HG02610 (cell line): ENCODE results near the gene PRAMEF1.
"Not testable (repeated sequence)": the region's sequence is repeated elsewhere in the genome, so short reads cannot be mapped to it uniquely, and the experiment has no call there.

ENCODE experiments used
- ATAC-seq: cut with Tn5 transposase; IDR thresholded peaks from one replicate; pipeline ENCODE4 v1.9.1; 2021; ENCODE audit warnings: mild to moderate bottlenecking, moderate library complexity; ENCODE audit not compliant: unreplicated experiment

The PRAMEF1 gene

GRCh38 chr1:12791097-12791496 is at the start of gene PRAMEF1:
Gene PRAMEF1 (plus strand): TSS chr1:12791397. CDS start chr1:12793228, 1,831 bp downstream.
- not testable (repeated sequence) for ATAC-seq

- no peak for ATAC-seq
Observed at GRCh38 chr1:12741946-12742345, 49.3 kb upstream of the PRAMEF1 start.

- no peak for ATAC-seq
Observed at GRCh38 chr1:12745126-12745991, 45.8 kb upstream of the PRAMEF1 start.

GRCh38 chr1:12745992-12746323 is 45.2 kb upstream of the PRAMEF1 start, which contains the start of gene CFAP107:
Gene CFAP107 (plus strand): TSS chr1:12746200. CDS start chr1:12746431, 231 bp downstream.
- ATAC-seq = no peak

- ATAC-seq = no peak
Observed at GRCh38 chr1:12748778-12749355, 42.3 kb upstream of the PRAMEF1 start.

- no peak for ATAC-seq
Observed at GRCh38 chr1:12754738-12755137, 36.5 kb upstream of the PRAMEF1 start.

GRCh38 chr1:12756273-12756672 is 34.9 kb upstream of the PRAMEF1 start:
- ATAC-seq = no peak

- no peak for ATAC-seq
Observed at GRCh38 chr1:12756768-12757413, 34.3 kb upstream of the PRAMEF1 start.

GRCh38 chr1:12757836-12758235 is 33.4 kb upstream of the PRAMEF1 start:
- no peak for ATAC-seq

GRCh38 chr1:12760256-12760795 is 30.9 kb upstream of the PRAMEF1 start:
- ATAC-seq = no peak

GRCh38 chr1:12761781-12762180 is 29.4 kb upstream of the PRAMEF1 start:
- no peak for ATAC-seq

- no peak for ATAC-seq
Observed at GRCh38 chr1:12762766-12763165, 28.4 kb upstream of the PRAMEF1 start.

GRCh38 chr1:12763479-12763878 is 27.7 kb upstream of the PRAMEF1 start:
- ATAC-seq = no peak

GRCh38 chr1:12764016-12764415 is 27.2 kb upstream of the PRAMEF1 start:
- no peak for ATAC-seq

- no peak for ATAC-seq
Observed at GRCh38 chr1:12769031-12769430, 22.2 kb upstream of the PRAMEF1 start.

GRCh38 chr1:12769976-12770505 is 21.2 kb upstream of the PRAMEF1 start:
- ATAC-seq = no peak

GRCh38 chr1:12770620-12771019 is 20.6 kb upstream of the PRAMEF1 start:
- ATAC-seq = no peak

- ATAC-seq = no peak
Observed at GRCh38 chr1:12771186-12771585, 20.0 kb upstream of the PRAMEF1 start.

- no peak for ATAC-seq
Observed at GRCh38 chr1:12772520-12772919, 18.7 kb upstream of the PRAMEF1 start.

GRCh38 chr1:12773438-12773837 is 17.8 kb upstream of the PRAMEF1 start, which contains the start of gene PRAMEF12:
Gene PRAMEF12 (plus strand): TSS chr1:12773738. CDS start chr1:12774868, 1,130 bp downstream.
- no peak for ATAC-seq

GRCh38 chr1:12774801-12775345 is 16.3 kb upstream of the PRAMEF1 start:
- ATAC-seq = no peak
